Measurements from ENCODE around the gene B3GAT1.

- no peak for TF ChIP-seq SP1 (IDR thresholded peaks at IDR 0.05)
- TF ChIP-seq FOXA1 (IDR thresholded peaks at IDR 0.05), result no peak
Observed at GRCh38 chr11:134349109-134349801, 62.8 kb downstream of the B3GAT1 start.

All from HEK293T (cell line).